IMR-90 (cell line): ENCODE data around the gene ABHD12B. TPM values are rescaled to one million over a fixed set of nuclear protein-coding genes. Genes with fewer than 3 reads are reported as not detected.

Experiments
- ATAC-seq: fragments of 200-7000 bp; cut with Tn5 transposase; 2 replicates; pipeline ENCODE4 v1.9.1; 2020; ENCODE audit warnings: low read depth, mild to moderate bottlenecking, moderate library complexity
- BruUV-seq: library from RNA; stranded (reverse); fragments of 400-500 nt; replicated peaks from 2 replicates; lab custom pipeline; 2021; lab: Mats Ljungman, UMichigan
- CTCF ChIA-PET: fragments of 300-600 bp; formaldehyde crosslinking; extraction: SDS; loops from one replicate; lab custom pipeline; 2021; ENCODE audit warnings: antibody characterized with exemption; lab: Yijun Ruan, JAX
- POLR2A ChIA-PET: fragments of 300-600 bp; sonication (Branson Sonifier 250); formaldehyde crosslinking; loops from one replicate; lab custom pipeline; 2022; ENCODE audit warnings: antibody characterized with exemption; ENCODE audit not compliant: unreplicated experiment; lab: Charles Lee
- DNase-seq: peaks from one replicate; pipeline ENCODE4 v3.0.0; 2013
- H2AFZ ChIP-seq: replicated peaks from 2 replicates; pipeline ENCODE3; 2013; ENCODE audit warnings: low read length, mild to moderate bottlenecking; ENCODE audit not compliant: poor library complexity
- H2AK5ac ChIP-seq: 2 replicates; pipeline ENCODE4 v1.6.1; 2013; ENCODE audit warnings: low read depth, low read length, inconsistent platforms
- H2AK9ac ChIP-seq: replicated peaks from 2 replicates; pipeline ENCODE3; 2013; ENCODE audit warnings: mild to moderate bottlenecking, low read depth, low read length, moderate library complexity; ENCODE audit not compliant: poor library complexity
- H2BK120ac ChIP-seq: 2 replicates; pipeline ENCODE4 v1.6.1; 2013; ENCODE audit warnings: low read depth, low read length, inconsistent platforms
- H2BK15ac ChIP-seq: 3 replicates; pipeline ENCODE4 v1.6.1; 2013; ENCODE audit warnings: low read depth, low read length, inconsistent platforms
- H2BK20ac ChIP-seq: 2 replicates; pipeline ENCODE4 v1.6.1; 2013; ENCODE audit warnings: low read depth, mild to moderate bottlenecking, inconsistent platforms, low read length, moderate library complexity
- H2BK5ac ChIP-seq: 2 replicates; pipeline ENCODE4 v1.6.1; 2013; ENCODE audit warnings: mild to moderate bottlenecking, low read depth, low read length, inconsistent platforms; ENCODE audit not compliant: poor library complexity, severe bottlenecking
- H3K14ac ChIP-seq: replicated peaks from 2 replicates; pipeline ENCODE4 v1.6.1; 2013; ENCODE audit warnings: low read depth, low read length, inconsistent platforms
- H3K18ac ChIP-seq: 2 replicates; pipeline ENCODE4 v1.6.1; 2013; ENCODE audit warnings: low read depth, low read length, control low read depth
- H3K23ac ChIP-seq: 2 replicates; pipeline ENCODE4 v1.6.1; 2013; ENCODE audit warnings: low read depth, low read length, inconsistent platforms
- H3K27ac ChIP-seq: 2 replicates; pipeline ENCODE4 v1.5.1; 2013; ENCODE audit warnings: mild to moderate bottlenecking, control low read depth, low read length; ENCODE audit not compliant: insufficient read depth
- H3K27me3 ChIP-seq: 2 replicates; pipeline ENCODE4 v1.6.1; 2013; ENCODE audit warnings: low read length; ENCODE audit not compliant: control insufficient read depth, insufficient read depth
- H3K36me3 ChIP-seq: 2 replicates; pipeline ENCODE4 v1.6.1; 2013; ENCODE audit warnings: low read length, mixed read lengths; ENCODE audit not compliant: control insufficient read depth, insufficient read depth
- H3K4ac ChIP-seq: 2 replicates; pipeline ENCODE4 v1.6.1; 2013; ENCODE audit warnings: low read depth, low read length, inconsistent platforms
- H3K4me1 ChIP-seq: 2 replicates; pipeline ENCODE4 v1.6.1; 2013; ENCODE audit warnings: low read length, mixed read lengths; ENCODE audit not compliant: control insufficient read depth, insufficient read depth
- H3K4me2 ChIP-seq: 2 replicates; pipeline ENCODE4 v1.6.1; 2013; ENCODE audit warnings: low read depth, mild to moderate bottlenecking, control low read depth, low read length, moderate library complexity
- H3K4me3 ChIP-seq: 2 replicates; pipeline ENCODE4 v1.5.1; 2013; ENCODE audit warnings: low read depth, mild to moderate bottlenecking, control low read depth, low read length, moderate library complexity; ENCODE audit not compliant: insufficient read depth
- H3K56ac ChIP-seq: 2 replicates; pipeline ENCODE4 v1.6.1; 2013; ENCODE audit warnings: low read length, inconsistent platforms; ENCODE audit not compliant: insufficient read depth; ENCODE audit errors: extremely low read depth
- H3K79me1 ChIP-seq, 2 experiments: 2 replicates each; pipeline ENCODE4 v1.6.1; 2013; ENCODE audit warnings: low read length in 2 of 2, inconsistent platforms in 1 of 2, low read depth in 1 of 2
- H3K9ac ChIP-seq: 2 replicates; pipeline ENCODE4 v1.6.1; 2013; ENCODE audit warnings: low read depth, low read length, control low read depth
- H3K9me1 ChIP-seq: 2 replicates; pipeline ENCODE4 v1.6.1; 2013; ENCODE audit warnings: low read length, inconsistent platforms; ENCODE audit not compliant: insufficient read depth
- H3K9me3 ChIP-seq: 2 replicates; pipeline ENCODE4 v1.6.1; 2013; ENCODE audit warnings: low read length; ENCODE audit not compliant: control insufficient read depth, insufficient read depth
- H4K20me1 ChIP-seq: 2 replicates; pipeline ENCODE4 v1.6.1; 2013; ENCODE audit warnings: low read length, inconsistent platforms; ENCODE audit not compliant: insufficient read depth
- H4K5ac ChIP-seq: 2 replicates; pipeline ENCODE4 v1.6.1; 2013; ENCODE audit warnings: mild to moderate bottlenecking, low read depth, low read length, control low read depth
- H4K8ac ChIP-seq, 2 experiments: 2 replicates each; pipeline ENCODE4 v1.6.1; 2013; ENCODE audit warnings: low read depth in 2 of 2, low read length in 2 of 2, control low read depth in 1 of 2, inconsistent platforms in 1 of 2
- H4K91ac ChIP-seq: 2 replicates; pipeline ENCODE4 v1.6.1; 2013; ENCODE audit warnings: low read depth, low read length, inconsistent platforms; ENCODE audit not compliant: insufficient read depth
- BHLHE40 ChIP-seq: fragments of 150-350 bp; IDR thresholded peaks from 2 replicates; pipeline ENCODE4 v1.6.1; 2016; ENCODE audit warnings: mild to moderate bottlenecking, low read depth, low read length
- CEBPB ChIP-seq: IDR thresholded peaks from 2 replicates; pipeline ENCODE4 v1.6.1; 2012; ENCODE audit warnings: low read depth, low read length, improper control_type of control experiment
- CHD1 ChIP-seq: IDR thresholded peaks from 2 replicates; pipeline ENCODE4 v1.6.1; 2012; ENCODE audit warnings: low read depth, low read length, improper control_type of control experiment
- FOS ChIP-seq: fragments of 150-350 bp; IDR thresholded peaks from 2 replicates; pipeline ENCODE4 v1.6.1; 2016; ENCODE audit warnings: low read depth, low read length
- MAZ ChIP-seq: IDR thresholded peaks from 2 replicates; pipeline ENCODE4 v1.6.1; 2012; ENCODE audit warnings: low read depth, mild to moderate bottlenecking, low read length, improper control_type of control experiment, moderate library complexity, borderline replicate concordance
- MXI1 ChIP-seq: IDR thresholded peaks from 2 replicates; pipeline ENCODE4 v1.6.1; 2012; ENCODE audit warnings: low read depth, mild to moderate bottlenecking, low read length, moderate library complexity, borderline replicate concordance
- NFE2L2 ChIP-seq: fragments of 150-350 bp; IDR thresholded peaks from 2 replicates; pipeline ENCODE4 v1.6.1; 2016; ENCODE audit warnings: low read depth, mild to moderate bottlenecking, low read length
- RAD21 ChIP-seq: IDR thresholded peaks from 2 replicates; pipeline ENCODE4 v1.6.1; 2012; ENCODE audit warnings: low read length, improper control_type of control experiment
- RCOR1 ChIP-seq: IDR thresholded peaks from 2 replicates; pipeline ENCODE4 v1.6.1; 2012; ENCODE audit warnings: mild to moderate bottlenecking, low read length, improper control_type of control experiment; ENCODE audit not compliant: insufficient replicate concordance
- RFX5 ChIP-seq: IDR thresholded peaks from 2 replicates; pipeline ENCODE4 v1.8.0; 2012; ENCODE audit warnings: low read depth, mild to moderate bottlenecking, low read length, moderate library complexity
- SMC3 ChIP-seq: fragments of 150-350 bp; IDR thresholded peaks from 2 replicates; pipeline ENCODE4 v1.6.1; 2016; ENCODE audit warnings: low read depth, mild to moderate bottlenecking, antibody characterized with exemption, low read length, moderate library complexity
- WGBS, 2 experiments: methylation state at CpG; one replicate each; pipeline versions ENCODE4 v1.1.5 to v1.1.7; 2013; ENCODE audit warnings: missing lambda C conversion rate in 2 of 2; ENCODE audit not compliant: insufficient read length in 1 of 2; ENCODE audit errors: extremely low coverage in 2 of 2; 5-methylcytosine and 5-hydroxymethylcytosine counted together
- dilution Hi-C: fragments of 300-500 bp; cut with HindIII; formaldehyde crosslinking; loops from one replicate; pipeline ENCODE4 v1.14.3; 2018; ENCODE audit warnings: low sequenced_read_pairs; ENCODE audit not compliant: unreplicated experiment
- in situ Hi-C: fragments of 300-500 bp; cut with MboI; formaldehyde crosslinking; loops from 3 replicates; pipeline ENCODE4 v1.14.3; 2019; ENCODE audit warnings: low sequenced_read_pairs, inconsistent platforms, mixed read lengths
- intact Hi-C: fragments of 100-400 bp; cut with micrococcal nuclease; formaldehyde crosslinking; loops from 2 replicates; pipeline ENCODE4 v1.10.0; 2022
- polyA plus RNA-seq, 3 experiments: library from polyadenylated mRNA; depleted of rRNA; stranded (reverse); fragments of >200 nt; gene quantifications; 2 replicates each; pipeline ENCODE4 v1.2.3, GENCODE V29; 2012; ENCODE audit warnings: low replicate concordance in 1 of 3
- total RNA-seq: library from RNA; depleted of rRNA; stranded (reverse); fragments of >200 nt; gene quantifications from 2 replicates; pipeline ENCODE4 v1.2.3, GENCODE V29; 2012
- TF ChIP-seq, protein P1 (sequence below): fragments of 150-350 bp; IDR thresholded peaks from 2 replicates; pipeline ENCODE4 v1.6.1; 2016; ENCODE audit warnings: low read depth, mild to moderate bottlenecking, low read length, moderate library complexity, borderline replicate concordance
- TF ChIP-seq, protein P2 (sequence below): fragments of 150-350 bp; IDR thresholded peaks from 2 replicates; pipeline ENCODE4 v1.6.1; 2017; ENCODE audit warnings: mild to moderate bottlenecking, antibody characterized with exemption, low read length, low read depth

ABHD12B gene
- total and polyA plus RNA-seq, 2 of the 4 experiments (the other 2 are of a cell fraction) = 0.18 TPM; not detected in 1

DNA sequence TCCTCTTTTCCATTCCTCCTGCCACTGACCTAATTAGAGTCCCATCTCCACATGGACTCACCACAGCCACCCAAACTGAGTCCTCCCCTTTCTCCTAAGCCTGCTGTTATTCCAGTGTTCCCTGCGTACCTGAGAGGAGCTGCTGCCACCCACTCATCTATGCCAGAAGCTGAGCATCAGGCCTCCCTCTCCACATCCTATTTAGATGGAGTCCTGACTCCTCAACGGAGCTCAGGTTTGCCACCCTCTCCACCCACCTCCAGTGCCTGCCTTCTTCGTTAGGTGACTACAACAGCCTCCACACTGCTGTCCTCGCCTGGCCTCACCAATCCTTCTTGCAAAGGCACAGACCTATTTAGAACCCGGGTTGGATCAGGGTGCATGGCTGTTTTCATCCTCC, 15.2 kb upstream of the ABHD12B start:
- no TSS peak for BruUV-seq
- H4K20me1 ChIP-seq = no peaks in the 10 kb centered on the region
- no peaks in the 10 kb centered on the region for H3K9me3 ChIP-seq
- no peak overlapping the region for H2AK9ac ChIP-seq
- H3K14ac ChIP-seq = no peak overlapping the region
- ATAC-seq (no peak), DNase-seq (no peak)
- in situ Hi-C loops (no loop called here), intact Hi-C loops (no loop called here), dilution Hi-C loops (no loop called here)
- H4K8ac ChIP-seq = no peak overlapping the region
- WGBS, 2 experiments = 93% methylated on average over 5 of the region's 5 CpGs; no CpG with 5 or more reads in 1 of the 2 experiments
- H3K27me3 ChIP-seq = no peaks in the 10 kb centered on the region
- no peak overlapping the region for H3K4me2 ChIP-seq
- no peak overlapping the region for H3K9ac ChIP-seq
- H4K91ac ChIP-seq = no peak overlapping the region; the same call in 1 of the 2 replicates
- H3K23ac ChIP-seq = no peak overlapping the region
- no peak overlapping the region for H3K56ac ChIP-seq
- H3K4ac ChIP-seq = no peak overlapping the region
- no peak overlapping the region for H2BK20ac ChIP-seq
- POLR2A ChIA-PET = no interaction called here
- no peak overlapping the region for H3K27ac ChIP-seq
- no peak overlapping the region for H2BK15ac ChIP-seq
- H2BK120ac ChIP-seq = no peak overlapping the region
- no peak overlapping the region for H4K5ac ChIP-seq
- H3K9me1 ChIP-seq = 0 out of 2 replicates have a peak, but pooled peaks cover 5% of the 10 kb centered on the region
- no peak overlapping the region for H2BK5ac ChIP-seq
- H3K36me3 ChIP-seq = no peaks in the 10 kb centered on the region
- no peak overlapping the region for H2AFZ ChIP-seq
- H3K4me3 ChIP-seq = no peak overlapping the region
- H3K4me1 ChIP-seq = peaks cover 7% of the 10 kb centered on the region
- TF ChIP-seq MXI1 (no peak), NFE2L2 (no peak), SMC3 (no peak), RFX5 (no peak), CHD1 (no peak), BHLHE40 (no peak), RCOR1 (no peak), MAZ (no peak), RAD21 (no peak), CEBPB (no peak), FOS (no peak)
- TF ChIP-seq, protein P1, sequence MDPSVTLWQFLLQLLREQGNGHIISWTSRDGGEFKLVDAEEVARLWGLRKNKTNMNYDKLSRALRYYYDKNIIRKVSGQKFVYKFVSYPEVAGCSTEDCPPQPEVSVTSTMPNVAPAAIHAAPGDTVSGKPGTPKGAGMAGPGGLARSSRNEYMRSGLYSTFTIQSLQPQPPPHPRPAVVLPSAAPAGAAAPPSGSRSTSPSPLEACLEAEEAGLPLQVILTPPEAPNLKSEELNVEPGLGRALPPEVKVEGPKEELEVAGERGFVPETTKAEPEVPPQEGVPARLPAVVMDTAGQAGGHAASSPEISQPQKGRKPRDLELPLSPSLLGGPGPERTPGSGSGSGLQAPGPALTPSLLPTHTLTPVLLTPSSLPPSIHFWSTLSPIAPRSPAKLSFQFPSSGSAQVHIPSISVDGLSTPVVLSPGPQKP = no peak
- TF ChIP-seq, protein P2, sequence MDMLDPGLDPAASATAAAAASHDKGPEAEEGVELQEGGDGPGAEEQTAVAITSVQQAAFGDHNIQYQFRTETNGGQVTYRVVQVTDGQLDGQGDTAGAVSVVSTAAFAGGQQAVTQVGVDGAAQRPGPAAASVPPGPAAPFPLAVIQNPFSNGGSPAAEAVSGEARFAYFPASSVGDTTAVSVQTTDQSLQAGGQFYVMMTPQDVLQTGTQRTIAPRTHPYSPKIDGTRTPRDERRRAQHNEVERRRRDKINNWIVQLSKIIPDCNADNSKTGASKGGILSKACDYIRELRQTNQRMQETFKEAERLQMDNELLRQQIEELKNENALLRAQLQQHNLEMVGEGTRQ = no peak
- 0 out of 4 replicates have a peak, but pooled peaks cover 0 to 3% of the 10 kb centered on the region in 2 experiments for H3K79me1 ChIP-seq
- CTCF ChIA-PET = interaction anchor here (1.2 kb wide), 1 partner anchor 26 kb away, joined by 3 read pairs; no protein-coding TSS in a partner anchor
- no peak overlapping the region for H3K18ac ChIP-seq
- H2AK5ac ChIP-seq = no peak overlapping the region
